HUES48 (cell line): ENCODE results near the gene CSNK1G1.
"Not testable (repeated sequence)": the region's sequence is repeated elsewhere in the genome, so short reads cannot be mapped to it uniquely, and the experiment has no call there.

Source experiments
- H3K27ac ChIP-seq: one replicate; pipeline ENCODE4 v1.7.0; 2013; ENCODE audit warnings: low read depth, low read length, inconsistent platforms
- H3K27me3 ChIP-seq: 2 replicates; pipeline ENCODE4 v1.6.1; 2013; ENCODE audit warnings: mild to moderate bottlenecking, low read length; ENCODE audit not compliant: control insufficient read depth, insufficient read depth
- H3K36me3 ChIP-seq: 2 replicates; pipeline ENCODE4 v1.6.1; 2013; ENCODE audit warnings: low read length; ENCODE audit not compliant: control insufficient read depth, insufficient read depth
- H3K4me1 ChIP-seq: 2 replicates; pipeline ENCODE4 v1.6.1; 2013; ENCODE audit warnings: mild to moderate bottlenecking, low read length; ENCODE audit not compliant: control insufficient read depth, insufficient read depth
- H3K4me3 ChIP-seq: 2 replicates; pipeline ENCODE4 v1.5.1; 2013; ENCODE audit warnings: mild to moderate bottlenecking, low read depth, low read length
- H3K9ac ChIP-seq: 2 replicates; pipeline ENCODE4 v1.6.1; 2013; ENCODE audit warnings: mild to moderate bottlenecking, low read depth, low read length, moderate library complexity
- H3K9me3 ChIP-seq: 2 replicates; pipeline ENCODE4 v1.6.1; 2013; ENCODE audit warnings: low read length; ENCODE audit not compliant: control insufficient read depth, insufficient read depth

CSNK1G1 gene

GRCh38 chr15:64355944-64356709 lies at the start of gene CSNK1G1:
Gene CSNK1G1, minus strand, starts transcription at chr15:64356173. Its CDS starts 55,674 bp downstream, at chr15:64300499.
- Histone ChIP-seq H3K4me1 (peaks cover 6% of the 10 kb centered on the region; the same call in 1 of the 2 replicates), H3K27me3 (no peaks in the 10 kb centered on the region), H3K9me3 (no peaks in the 10 kb centered on the region), H3K4me3 (peak within 1 kb of the TSS; percentile 97), H3K9ac (peak within 1 kb of the TSS; percentile 80), H3K36me3 (peaks cover 4% of the 10 kb centered on the region; the same call in 1 of the 2 replicates), H3K27ac (peak within 1 kb of the TSS; percentile 91)

- no peaks in the 10 kb centered on the region for H3K27me3 ChIP-seq
- no peak overlapping the region for H3K27ac ChIP-seq
- no peaks in the 10 kb centered on the region for H3K4me1 ChIP-seq
- H3K9ac ChIP-seq, result no peak overlapping the region
- H3K9me3 ChIP-seq, result no peaks in the 10 kb centered on the region
- H3K4me3 ChIP-seq, result no peak overlapping the region
- peaks cover 61% of the 10 kb centered on the region for H3K36me3 ChIP-seq
Observed at GRCh38 chr15:64400583-64400982, 44.6 kb upstream of the CSNK1G1 start.

- no peaks in the 10 kb centered on the region for H3K9me3 ChIP-seq
- no peaks in the 10 kb centered on the region for H3K4me1 ChIP-seq
- no peaks in the 10 kb centered on the region for H3K27me3 ChIP-seq
- H3K27ac ChIP-seq, result no peak overlapping the region
- peaks cover 64% of the 10 kb centered on the region for H3K36me3 ChIP-seq
- H3K4me3 ChIP-seq, result no peak overlapping the region
- H3K9ac ChIP-seq, result no peak overlapping the region
Observed at GRCh38 chr15:64398575-64398974, 42.6 kb upstream of the CSNK1G1 start.

- H3K36me3 ChIP-seq, result peaks cover 61% of the 10 kb centered on the region
- H3K4me3 ChIP-seq, result no peak overlapping the region
- H3K27me3 ChIP-seq, result no peaks in the 10 kb centered on the region
- H3K9me3 ChIP-seq, result no peaks in the 10 kb centered on the region
- no peaks in the 10 kb centered on the region for H3K4me1 ChIP-seq
- H3K9ac ChIP-seq, result no peak overlapping the region
- H3K27ac ChIP-seq, result no peak overlapping the region
Observed at GRCh38 chr15:64396789-64397188, 40.8 kb upstream of the CSNK1G1 start.

- not testable (repeated sequence) for H3K4me3 ChIP-seq, H3K27ac ChIP-seq, H3K27me3 ChIP-seq, H3K4me1 ChIP-seq, H3K9me3 ChIP-seq, H3K9ac ChIP-seq
- peaks cover 30% of the 10 kb centered on the region for H3K36me3 ChIP-seq
Observed at GRCh38 chr15:64392471-64392870, 36.5 kb upstream of the CSNK1G1 start.

- H3K36me3 ChIP-seq, result peaks cover 7% of the 10 kb centered on the region
- H3K9ac ChIP-seq, result no peak overlapping the region
- no peaks in the 10 kb centered on the region for H3K9me3 ChIP-seq
- H3K27me3 ChIP-seq, result no peaks in the 10 kb centered on the region; the same call in 1 of the 2 replicates
- no peaks in the 10 kb centered on the region for H3K4me1 ChIP-seq
- no peak overlapping the region for H3K27ac ChIP-seq
- no peak overlapping the region; the same call in 1 of the 2 replicates for H3K4me3 ChIP-seq
Observed at GRCh38 chr15:64389036-64389435, 33.1 kb upstream of the CSNK1G1 start.

GRCh38 chr15:64387562-64388168 lies 31.7 kb upstream of the CSNK1G1 start, which contains the start of gene TRIP4:
Gene TRIP4, plus strand, starts transcription at chr15:64387836. Its CDS starts 28 bp downstream, at chr15:64387864.
- Histone ChIP-seq H3K9ac (peak within 1 kb of the TSS; percentile 83), H3K27ac (peak within 1 kb of the TSS; percentile 82), H3K4me1 (no peaks in the 10 kb centered on the region), H3K36me3 (no peaks in the 10 kb centered on the region), H3K4me3 (peak within 1 kb of the TSS; percentile 94), H3K9me3 (no peaks in the 10 kb centered on the region), H3K27me3 (no peaks in the 10 kb centered on the region; the same call in none of the 2 replicates)

- no peak overlapping the region for H3K9ac ChIP-seq
- no peak overlapping the region for H3K4me3 ChIP-seq
- no peaks in the 10 kb centered on the region for H3K9me3 ChIP-seq
- no peaks in the 10 kb centered on the region for H3K36me3 ChIP-seq
- H3K27me3 ChIP-seq, result no peaks in the 10 kb centered on the region; the same call in none of the 2 replicates
- H3K4me1 ChIP-seq, result no peaks in the 10 kb centered on the region
- no peak overlapping the region for H3K27ac ChIP-seq
Observed at GRCh38 chr15:64386291-64386690, 30.3 kb upstream of the CSNK1G1 start.

- Histone ChIP-seq H3K27ac (no peak overlapping the region), H3K9ac (no peak overlapping the region), H3K4me3 (no peak overlapping the region), H3K36me3 (0 out of 2 replicates have a peak, but pooled peaks cover 9% of the 10 kb centered on the region), H3K27me3 (no peaks in the 10 kb centered on the region; the same call in none of the 2 replicates), H3K4me1 (no peaks in the 10 kb centered on the region), H3K9me3 (no peaks in the 10 kb centered on the region)
Observed at GRCh38 chr15:64383760-64384159, 27.8 kb upstream of the CSNK1G1 start.

GRCh38 chr15:64381000-64381751 lies 25.2 kb upstream of the CSNK1G1 start, which contains the start of gene PCLAF:
Gene PCLAF, minus strand, starts transcription at chr15:64381441. Its CDS starts 70 bp downstream, at chr15:64381371.
- Histone ChIP-seq H3K9me3 (no peaks in the 10 kb centered on the region), H3K27ac (peak within 1 kb of the TSS; percentile 77), H3K4me3 (peak within 1 kb of the TSS; percentile 90), H3K4me1 (no peaks in the 10 kb centered on the region), H3K27me3 (no peaks in the 10 kb centered on the region; the same call in none of the 2 replicates), H3K9ac (peak within 1 kb of the TSS; percentile 79), H3K36me3 (peaks cover 20% of the 10 kb centered on the region)
